ENCODE data around the gene HARS2.

HARS2 gene

DNA sequence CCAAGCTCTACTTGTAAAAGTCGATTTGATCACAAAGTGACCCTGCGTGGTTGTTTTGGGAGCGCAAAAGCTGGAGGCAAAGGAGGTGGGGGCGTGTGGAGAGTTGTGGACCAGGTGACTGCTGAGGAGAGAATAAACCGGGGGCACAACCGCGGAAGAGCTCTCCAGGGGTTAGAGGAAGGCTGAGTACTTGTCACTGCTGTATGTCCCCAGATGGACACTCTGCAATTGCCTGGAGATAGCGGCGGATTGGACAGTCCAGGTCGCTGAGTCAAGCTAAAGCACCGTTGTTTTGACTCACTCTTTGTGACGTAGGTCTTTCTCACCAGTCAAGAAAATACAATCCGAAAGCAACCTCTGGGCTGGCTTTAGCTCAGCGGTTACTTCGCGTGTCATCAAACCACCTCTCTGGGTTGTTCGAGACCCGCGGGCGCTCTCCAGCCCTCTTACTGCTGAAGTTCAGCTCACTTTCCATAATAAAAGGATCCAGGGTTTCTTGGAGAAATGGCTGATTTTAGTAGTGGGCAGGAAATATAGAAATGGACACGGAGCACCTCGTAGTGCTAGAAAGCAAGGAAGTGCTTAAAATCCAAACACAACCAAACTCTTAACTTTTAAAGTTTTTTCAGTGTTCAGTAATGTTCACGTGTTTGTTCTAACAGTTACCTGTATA lies 34.7 kb downstream of the HARS2 start:
- POLR2A ChIA-PET = interaction anchor here (1.0 to 1.9 kb wide), 8 partner anchors 15 to 379 kb away, joined by 3 to 9 read pairs (median 6); partner anchors contain the start of genes ANKHD1, APBB3, HARS1 and HARS2

DNA sequence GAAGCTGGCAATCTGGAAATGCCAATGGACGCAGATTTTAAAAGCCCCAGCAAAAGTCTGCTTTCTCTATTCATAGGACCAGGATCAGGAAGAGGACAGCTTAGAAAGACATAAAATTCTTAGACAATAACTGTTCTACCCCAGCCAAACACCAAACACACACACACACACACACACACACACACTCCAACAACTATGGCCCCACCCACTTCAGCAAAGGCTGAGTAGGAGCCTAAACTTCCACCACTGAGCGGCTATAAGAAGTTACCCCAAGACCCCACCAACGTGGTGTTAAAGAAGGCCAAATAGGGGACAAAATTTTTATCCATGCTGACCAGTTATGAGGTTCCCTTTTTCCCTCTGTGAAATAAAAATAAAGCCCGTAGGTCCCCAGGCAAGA lies 41.8 kb downstream of the HARS2 start:
- ChIA-PET POLR2A (no interaction called here), CTCF (no interaction called here)
- no peak for TF ChIP-seq NFRKB (IDR thresholded peaks at IDR 0.05)
- TF ChIP-seq BHLHE40 (IDR thresholded peaks at IDR 0.05; ENCODE audit: borderline replicate concordance) = no peak
- no peak for TF ChIP-seq TARDBP (IDR thresholded peaks at IDR 0.05)
- no peak for TF ChIP-seq HDGF (IDR thresholded peaks at IDR 0.05; ENCODE audit: borderline replicate concordance)
- no peak for TF ChIP-seq LEF1 (IDR thresholded peaks at IDR 0.05; ENCODE audit: borderline replicate concordance)
- DNase-seq (ENCODE audit: extremely low spot score) = no peak

More for the DNA sequence above, 34.7 kb downstream of the HARS2 start:
- TF ChIP-seq, protein P1, sequence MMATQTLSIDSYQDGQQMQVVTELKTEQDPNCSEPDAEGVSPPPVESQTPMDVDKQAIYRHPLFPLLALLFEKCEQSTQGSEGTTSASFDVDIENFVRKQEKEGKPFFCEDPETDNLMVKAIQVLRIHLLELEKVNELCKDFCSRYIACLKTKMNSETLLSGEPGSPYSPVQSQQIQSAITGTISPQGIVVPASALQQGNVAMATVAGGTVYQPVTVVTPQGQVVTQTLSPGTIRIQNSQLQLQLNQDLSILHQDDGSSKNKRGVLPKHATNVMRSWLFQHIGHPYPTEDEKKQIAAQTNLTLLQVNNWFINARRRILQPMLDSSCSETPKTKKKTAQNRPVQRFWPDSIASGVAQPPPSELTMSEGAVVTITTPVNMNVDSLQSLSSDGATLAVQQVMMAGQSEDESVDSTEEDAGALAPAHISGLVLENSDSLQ (IDR thresholded peaks at IDR 0.05) = peak; percentile 17; the same call in 1 of the 2 replicates
- TF ChIP-seq SUZ12 (IDR thresholded peaks at IDR 0.05) = no peak
- CTCF ChIA-PET = interaction anchor here (0.6 to 0.7 kb wide), 4 partner anchors 8 to 866 kb away, joined by 3 to 4 read pairs (median 3); partner anchors contain the start of gene NRG2
- DNase-seq (ENCODE audit: extremely low spot score) = peak; percentile 69

DNA sequence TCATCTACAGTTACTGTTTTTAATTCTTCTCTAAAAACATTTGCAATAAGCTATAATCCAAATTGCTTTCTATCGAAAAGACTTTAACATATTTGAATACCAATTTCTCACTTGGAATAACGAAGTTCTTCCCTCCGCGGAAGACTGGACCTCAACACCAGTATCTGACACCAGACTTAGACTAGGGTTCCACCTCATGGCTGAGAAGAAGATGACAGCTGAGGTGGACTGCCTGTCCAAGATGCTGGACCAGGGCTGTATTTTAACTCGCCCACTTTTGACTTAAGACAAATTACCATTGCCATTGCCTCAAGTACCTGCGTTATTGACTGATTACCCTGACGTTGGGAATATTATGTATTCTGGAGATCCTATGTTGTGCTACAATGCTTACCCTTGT lies 43.1 kb downstream of the HARS2 start:
- ChIA-PET CTCF (interaction anchor here (1.0 kb wide), 1 partner anchor 8 kb away, joined by 4 read pairs; no protein-coding TSS in a partner anchor), POLR2A (no interaction called here)

DNA sequence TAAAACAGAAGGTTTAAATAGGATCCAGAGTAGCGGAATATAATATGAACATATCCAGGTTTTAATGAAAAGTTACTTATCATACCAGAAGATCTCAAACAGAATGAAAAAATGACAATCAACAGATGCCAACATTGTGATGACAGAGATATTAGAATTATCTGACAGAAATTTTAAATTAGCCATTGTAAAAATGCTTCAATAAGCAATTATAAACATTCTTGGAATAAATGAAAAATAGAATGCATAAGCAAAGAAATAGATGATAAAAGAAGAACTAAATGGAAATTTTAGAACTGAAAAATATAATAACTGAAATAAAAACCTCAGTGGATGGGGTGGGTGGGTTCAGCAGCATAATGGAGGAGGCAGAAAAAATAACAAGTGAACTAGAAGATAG lies 46.2 kb downstream of the HARS2 start:
- TF ChIP-seq, protein P1 (IDR thresholded peaks at IDR 0.05) = no peak
- TF ChIP-seq ARNT (IDR thresholded peaks at IDR 0.05) = no peak
- TF ChIP-seq FOXM1 (IDR thresholded peaks at IDR 0.05; ENCODE audit: borderline replicate concordance) = no peak
- no peak for TF ChIP-seq FOXK2 (IDR thresholded peaks at IDR 0.05)
- no peak for TF ChIP-seq SP1 (IDR thresholded peaks at IDR 0.05)
- TF ChIP-seq LEF1 (IDR thresholded peaks at IDR 0.05; ENCODE audit: borderline replicate concordance) = no peak
- no peak for DNase-seq (ENCODE audit: extremely low spot score)
- CTCF ChIA-PET = no interaction called here
- POLR2A ChIA-PET = no interaction called here

More for the DNA sequence above, 43.1 kb downstream of the HARS2 start:
- DNase-seq (ENCODE audit: extremely low spot score) = peak; percentile 20
- TF ChIP-seq TARDBP (IDR thresholded peaks at IDR 0.05) = no peak
- no peak for TF ChIP-seq FOXA1 (IDR thresholded peaks at IDR 0.05)
- no peak for TF ChIP-seq HDGF (IDR thresholded peaks at IDR 0.05; ENCODE audit: borderline replicate concordance)
- TF ChIP-seq ZNF384 (IDR thresholded peaks at IDR 0.05) = no peak
- TF ChIP-seq, protein P1 (IDR thresholded peaks at IDR 0.05) = no peak
- no peak for TF ChIP-seq FOXM1 (IDR thresholded peaks at IDR 0.05; ENCODE audit: borderline replicate concordance)
- TF ChIP-seq BHLHE40 (IDR thresholded peaks at IDR 0.05; ENCODE audit: borderline replicate concordance) = no peak
- no peak for TF ChIP-seq ELF4 (IDR thresholded peaks at IDR 0.05)
- TF ChIP-seq NFRKB (IDR thresholded peaks at IDR 0.05) = no peak
- no peak for TF ChIP-seq L3MBTL2 (conservative IDR thresholded peaks at IDR 0.05)
- TF ChIP-seq FOXK2 (IDR thresholded peaks at IDR 0.05) = no peak
- TF ChIP-seq SUZ12 (IDR thresholded peaks at IDR 0.05) = no peak
- TF ChIP-seq CTBP1 (IDR thresholded peaks at IDR 0.05; ENCODE audit: borderline replicate concordance) = no peak
- TF ChIP-seq ARNT (IDR thresholded peaks at IDR 0.05) = no peak
- no peak for TF ChIP-seq LEF1 (IDR thresholded peaks at IDR 0.05; ENCODE audit: borderline replicate concordance)
- no peak for TF ChIP-seq SP1 (IDR thresholded peaks at IDR 0.05)

DNA sequence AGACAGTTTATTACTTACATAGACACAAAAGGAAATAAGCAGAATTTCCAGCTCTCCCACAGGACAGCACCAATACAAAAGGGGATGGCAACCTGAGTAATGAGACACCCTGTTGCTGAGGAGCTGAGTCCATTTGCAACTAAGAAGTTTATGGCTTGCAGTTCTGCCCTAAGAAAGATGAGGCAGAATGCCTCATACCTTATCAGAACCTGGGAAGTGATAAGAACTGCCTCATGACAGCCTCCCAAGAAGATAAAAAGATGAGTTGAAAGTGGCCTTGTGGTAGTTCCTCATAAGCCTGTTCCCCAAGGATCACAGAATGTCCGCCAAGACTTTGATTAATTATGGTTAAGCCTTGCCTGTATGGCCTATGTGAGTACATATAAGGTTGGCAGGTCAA lies 50.7 kb downstream of the HARS2 start:
- ChIA-PET POLR2A (no interaction called here), CTCF (interaction anchor here (0.6 kb wide), 1 partner anchor 1928 kb away, joined by 4 read pairs; no protein-coding TSS in a partner anchor)
- TF ChIP-seq TARDBP (IDR thresholded peaks at IDR 0.05) (no peak), FOXA1 (IDR thresholded peaks at IDR 0.05) (no peak), ARNT (IDR thresholded peaks at IDR 0.05) (no peak), L3MBTL2 (conservative IDR thresholded peaks at IDR 0.05) (no peak), NFRKB (IDR thresholded peaks at IDR 0.05) (no peak), ZNF384 (IDR thresholded peaks at IDR 0.05) (no peak), SUZ12 (IDR thresholded peaks at IDR 0.05) (no peak), FOXM1 (IDR thresholded peaks at IDR 0.05; ENCODE audit: borderline replicate concordance) (no peak), CTBP1 (IDR thresholded peaks at IDR 0.05; ENCODE audit: borderline replicate concordance) (no peak), ELF4 (IDR thresholded peaks at IDR 0.05) (no peak), BHLHE40 (IDR thresholded peaks at IDR 0.05; ENCODE audit: borderline replicate concordance) (no peak), SP1 (IDR thresholded peaks at IDR 0.05) (no peak), HDGF (IDR thresholded peaks at IDR 0.05; ENCODE audit: borderline replicate concordance) (no peak), FOXK2 (IDR thresholded peaks at IDR 0.05) (no peak), LEF1 (IDR thresholded peaks at IDR 0.05; ENCODE audit: borderline replicate concordance) (no peak)
- no peak for DNase-seq (ENCODE audit: extremely low spot score)

All from HEK293T (cell line).